ENCODE measurements around the gene PRR35.

The PRR35 gene

DNA sequence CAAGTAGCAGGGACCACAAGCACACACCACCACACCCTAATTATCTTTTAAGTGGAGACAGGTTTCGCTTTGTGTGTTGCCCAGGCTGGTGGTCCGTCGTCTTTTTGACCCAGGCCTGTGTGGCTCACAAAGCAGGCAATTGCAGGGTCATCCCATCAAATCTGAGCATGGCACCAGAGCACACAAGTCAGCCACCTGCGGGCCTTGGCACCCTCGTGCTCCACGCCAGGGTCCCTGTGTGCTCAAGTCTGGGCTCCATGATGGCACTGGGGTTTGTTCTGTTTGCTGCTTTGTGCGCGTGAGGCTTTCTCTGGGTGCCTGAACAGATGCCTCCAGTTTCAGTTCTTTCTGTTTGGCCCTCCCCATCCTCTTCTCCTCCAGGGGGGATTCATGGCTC, 35.1 kb upstream of the PRR35 start:
- Mint-ChIP-seq H3K9me3 (no peaks in the 10 kb centered on the region), H3K27me3 (no peaks in the 10 kb centered on the region), H3K27ac (peak overlapping the region; percentile 100), H3K36me3 (peaks cover 7% of the 10 kb centered on the region), H3K4me3 (peak overlapping the region; percentile 88), H3K4me1 (peaks cover 14% of the 10 kb centered on the region)

- peaks cover 7% of the 10 kb centered on the region for H3K36me3 Mint-ChIP-seq
- H3K4me3 Mint-ChIP-seq = peak overlapping the region; percentile 88
- peak overlapping the region; percentile 100 for H3K27ac Mint-ChIP-seq
- H3K27me3 Mint-ChIP-seq = no peaks in the 10 kb centered on the region
- H3K9me3 Mint-ChIP-seq = no peaks in the 10 kb centered on the region
- peaks cover 19% of the 10 kb centered on the region for H3K4me1 Mint-ChIP-seq
These were observed 34.5 kb upstream of the PRR35 start for GRCh38 chr16:525520-526180.

- Mint-ChIP-seq H3K27me3 (no peaks in the 10 kb centered on the region), H3K9me3 (no peaks in the 10 kb centered on the region), H3K4me3 (peak overlapping the region; percentile 88), H3K4me1 (peaks cover 19% of the 10 kb centered on the region), H3K27ac (peak overlapping the region; percentile 100), H3K36me3 (peaks cover 7% of the 10 kb centered on the region)
These were observed 33.8 kb upstream of the PRR35 start for GRCh38 chr16:526181-527014.

DNA sequence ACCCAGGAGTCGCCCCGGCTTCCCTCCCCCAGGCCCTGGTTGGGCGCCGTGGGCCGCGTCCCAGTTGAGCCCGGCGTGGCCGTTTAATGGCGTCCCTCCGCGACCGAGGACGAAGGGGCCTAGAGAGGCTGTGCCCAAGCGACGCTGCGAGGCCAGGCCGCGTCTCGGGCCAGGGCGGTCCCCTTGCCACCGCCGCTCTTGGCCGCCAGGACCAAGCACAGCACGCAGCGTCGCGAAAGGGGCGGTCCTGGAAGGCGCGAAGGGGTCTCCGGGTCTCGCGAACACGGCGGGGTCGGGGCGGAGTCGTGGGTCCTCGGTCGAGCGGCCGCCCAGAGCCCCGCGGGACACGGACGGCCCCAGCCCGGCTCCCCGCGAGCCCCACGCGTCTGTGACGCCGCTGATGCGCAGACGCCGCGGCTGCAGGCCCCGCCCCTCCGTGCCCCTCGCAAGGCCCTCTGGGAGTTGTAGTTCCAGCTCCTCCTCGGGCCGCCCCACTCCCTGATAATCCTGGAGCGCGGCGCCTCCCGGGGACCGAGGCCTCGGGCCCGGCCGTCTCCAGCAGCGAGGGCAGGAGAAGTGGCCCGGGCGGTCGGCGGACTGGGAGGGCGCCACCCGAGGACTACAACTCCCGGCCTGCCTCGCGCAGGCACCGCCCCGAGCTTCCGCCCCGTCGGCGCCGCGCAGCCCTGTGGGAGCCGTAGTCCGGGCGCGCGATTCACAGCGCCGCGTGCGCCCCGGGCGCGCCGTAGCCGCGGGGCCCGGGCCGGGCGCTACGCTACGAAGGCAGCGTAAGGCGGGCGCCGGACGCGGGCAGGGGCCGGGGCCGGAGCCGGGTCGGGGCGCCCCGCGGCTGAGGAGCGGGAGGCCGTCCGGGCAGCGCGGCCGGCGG, 32.9 kb upstream of the PRR35 start, which contains the start of gene CAPN15:
TSS of gene CAPN15 (plus strand) at position 698 of the 889 bp plus-strand sequence. CDS start 19,127 bp downstream, outside the sequence.
- no peaks in the 10 kb centered on the region for H3K27me3 Mint-ChIP-seq
- H3K36me3 Mint-ChIP-seq = peaks cover 7% of the 10 kb centered on the region
- no peaks in the 10 kb centered on the region for H3K9me3 Mint-ChIP-seq
- peak within 1 kb of the TSS; percentile 94 for H3K4me3 Mint-ChIP-seq
- H3K4me1 Mint-ChIP-seq = peaks cover 23% of the 10 kb centered on the region
- peak within 1 kb of the TSS; percentile 93 for H3K27ac Mint-ChIP-seq

DNA sequence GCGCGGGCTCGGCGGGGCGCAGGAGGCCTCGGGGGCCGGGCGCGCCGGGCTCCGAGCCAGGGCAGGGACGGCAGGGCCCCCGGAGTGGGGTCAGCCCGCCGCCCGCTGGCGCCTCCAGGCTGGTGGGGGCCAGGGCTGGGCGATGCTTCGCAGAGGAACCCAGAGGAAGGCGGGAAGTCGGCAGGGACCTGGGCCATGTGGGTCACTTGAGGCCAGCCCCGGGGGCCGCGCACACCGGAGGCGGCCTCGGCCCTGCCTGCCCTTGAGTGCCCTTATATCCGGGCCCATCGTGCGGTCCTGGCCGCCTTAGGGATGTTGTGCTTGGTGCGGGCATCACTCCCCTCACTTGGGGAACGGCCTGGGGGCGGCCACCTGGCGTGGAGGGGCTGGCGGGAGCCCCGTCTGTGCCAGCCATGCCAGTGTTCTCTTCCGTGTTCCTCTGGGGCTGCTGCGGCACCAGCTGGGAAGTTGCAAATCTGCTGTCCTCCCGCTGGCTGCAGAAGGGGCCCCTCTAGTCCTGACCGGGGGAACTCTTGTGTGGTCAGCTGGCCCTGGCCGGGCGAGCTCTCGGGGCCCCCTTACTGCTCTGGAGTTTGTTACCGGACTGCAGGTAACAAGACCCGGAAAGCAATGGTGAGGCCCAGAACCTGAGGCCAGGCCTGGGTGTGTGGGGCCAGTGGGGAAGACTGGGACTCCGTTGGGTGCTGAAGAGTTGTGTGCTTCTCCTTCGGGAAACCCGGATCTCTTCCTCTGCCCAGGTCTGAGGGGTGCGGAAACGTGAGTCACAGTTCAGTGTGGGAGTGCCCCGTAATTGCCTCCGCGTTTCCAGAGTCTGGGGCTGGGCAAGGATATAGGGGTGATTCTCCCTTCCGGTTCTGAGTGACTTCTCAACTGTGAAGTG, 31.8 kb upstream of the PRR35 start:
- Mint-ChIP-seq H3K36me3 (peaks cover 7% of the 10 kb centered on the region), H3K4me1 (peaks cover 23% of the 10 kb centered on the region), H3K9me3 (no peaks in the 10 kb centered on the region), H3K27ac (peak overlapping the region; percentile 77), H3K4me3 (peak overlapping the region; percentile 94), H3K27me3 (no peaks in the 10 kb centered on the region)

GRCh38 chr16:529012-529575, 31.1 kb upstream of the PRR35 start:
- H3K27ac Mint-ChIP-seq = peak overlapping the region; percentile 77
- H3K4me3 Mint-ChIP-seq = peak overlapping the region; percentile 94
- no peaks in the 10 kb centered on the region for H3K9me3 Mint-ChIP-seq
- H3K4me1 Mint-ChIP-seq = peaks cover 23% of the 10 kb centered on the region
- peaks cover 7% of the 10 kb centered on the region for H3K36me3 Mint-ChIP-seq
- no peaks in the 10 kb centered on the region for H3K27me3 Mint-ChIP-seq

DNA sequence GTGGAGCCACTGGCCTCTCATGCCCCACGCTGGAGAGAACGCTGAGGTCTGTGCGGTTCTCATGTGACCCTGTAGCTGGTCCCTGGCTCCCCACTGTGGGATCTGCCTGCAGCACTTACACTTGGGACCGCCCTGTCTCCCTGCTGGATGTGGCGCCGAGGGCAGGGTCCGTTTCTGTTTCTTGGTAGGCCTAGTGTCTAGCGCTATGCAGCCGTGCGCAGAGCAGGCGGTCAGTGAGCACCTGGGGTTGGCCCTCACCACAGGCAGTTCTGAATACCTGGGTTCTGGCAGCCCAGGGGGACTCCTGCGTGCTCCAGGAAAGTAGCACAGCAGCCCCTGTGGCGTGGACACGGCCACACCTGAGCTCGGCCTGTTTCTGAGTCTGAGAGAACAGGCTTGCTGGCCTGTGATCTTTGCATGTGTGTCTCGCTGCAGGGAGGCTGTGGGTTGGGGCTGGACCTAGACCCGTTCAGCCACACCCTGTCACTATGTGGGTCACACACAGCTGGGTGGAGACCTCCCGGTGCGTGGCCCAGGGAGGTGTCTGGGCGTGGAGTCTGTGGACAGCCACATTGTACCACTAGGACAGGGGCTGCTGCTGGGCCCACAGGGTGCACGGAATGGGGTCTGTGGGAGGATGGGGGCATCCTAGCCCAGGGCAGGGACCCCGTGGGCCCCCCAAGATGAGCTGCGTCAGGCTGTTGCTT, 29.9 kb upstream of the PRR35 start:
- Mint-ChIP-seq H3K27ac (peak overlapping the region; percentile 51), H3K4me1 (peaks cover 20% of the 10 kb centered on the region), H3K36me3 (peaks cover 7% of the 10 kb centered on the region), H3K9me3 (no peaks in the 10 kb centered on the region), H3K4me3 (peak overlapping the region; percentile 94), H3K27me3 (no peaks in the 10 kb centered on the region)

- Mint-ChIP-seq H3K27me3 (no peaks in the 10 kb centered on the region), H3K4me1 (peaks cover 13% of the 10 kb centered on the region), H3K9me3 (no peaks in the 10 kb centered on the region), H3K36me3 (peaks cover 2% of the 10 kb centered on the region), H3K4me3 (no peak overlapping the region), H3K27ac (no peak overlapping the region)
These were observed 28.6 kb upstream of the PRR35 start for GRCh38 chr16:531494-532125.

GRCh38 chr16:533391-534123, 26.6 kb upstream of the PRR35 start:
- Mint-ChIP-seq H3K4me3 (no peak overlapping the region), H3K27ac (no peak overlapping the region), H3K36me3 (peaks cover 2% of the 10 kb centered on the region), H3K9me3 (no peaks in the 10 kb centered on the region), H3K27me3 (no peaks in the 10 kb centered on the region), H3K4me1 (peaks cover 13% of the 10 kb centered on the region)

- Mint-ChIP-seq H3K36me3 (no peaks in the 10 kb centered on the region), H3K9me3 (no peaks in the 10 kb centered on the region), H3K4me3 (no peak overlapping the region), H3K27ac (no peak overlapping the region), H3K27me3 (no peaks in the 10 kb centered on the region), H3K4me1 (peaks cover 13% of the 10 kb centered on the region)
These were observed 26.1 kb upstream of the PRR35 start for GRCh38 chr16:534135-534534.

GRCh38 chr16:534856-535445, 25.2 kb upstream of the PRR35 start:
- H3K27ac Mint-ChIP-seq = no peak overlapping the region
- no peaks in the 10 kb centered on the region for H3K9me3 Mint-ChIP-seq
- no peaks in the 10 kb centered on the region for H3K36me3 Mint-ChIP-seq
- no peak overlapping the region for H3K4me3 Mint-ChIP-seq
- H3K27me3 Mint-ChIP-seq = no peaks in the 10 kb centered on the region
- peaks cover 10% of the 10 kb centered on the region for H3K4me1 Mint-ChIP-seq

DNA sequence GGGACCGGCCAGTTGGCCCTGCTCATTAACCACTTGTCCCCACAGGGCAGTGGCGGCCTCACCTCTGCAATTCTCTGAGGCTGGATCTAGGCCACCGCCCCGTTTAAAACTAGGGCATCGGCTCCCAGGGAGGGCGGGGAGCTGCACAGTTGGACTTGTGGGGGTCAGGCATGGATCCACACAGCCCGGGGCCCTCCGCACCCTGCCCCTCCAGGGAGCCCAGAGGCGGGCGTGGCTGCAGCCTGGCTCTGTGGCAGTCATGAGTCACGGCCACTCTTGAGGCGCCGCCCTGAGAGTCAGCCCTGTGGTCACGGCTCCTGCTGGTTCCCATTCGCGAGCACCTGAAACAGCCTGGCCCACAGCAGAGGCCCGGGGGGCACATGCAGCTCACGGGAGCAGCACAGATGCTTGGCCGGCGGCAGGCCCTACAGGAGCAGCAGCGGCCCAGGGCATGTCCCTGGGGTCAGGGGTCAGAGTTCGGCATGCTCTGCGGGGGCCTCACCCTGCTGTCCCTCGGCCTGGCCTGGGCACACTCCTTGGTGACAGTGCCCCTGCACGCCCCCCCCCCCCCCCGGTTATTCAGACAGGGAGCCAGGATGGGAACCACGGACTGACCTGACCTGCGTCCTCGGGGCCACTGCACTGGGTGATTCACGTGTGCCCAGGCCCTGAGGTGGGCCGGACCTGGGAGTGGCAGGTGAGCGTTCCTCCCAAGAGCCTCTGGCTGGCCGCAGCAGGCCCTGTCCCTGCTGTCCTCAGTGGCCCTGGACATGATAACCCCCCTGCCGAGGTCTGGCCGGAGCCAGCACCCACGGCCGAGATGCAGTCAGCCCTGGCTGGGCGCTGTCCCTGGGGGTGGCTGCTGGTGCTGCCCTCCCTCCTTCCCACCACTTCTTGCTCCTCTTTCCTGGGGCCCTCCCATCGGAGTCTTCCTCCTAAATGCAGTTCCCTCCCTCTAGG, 24.5 kb upstream of the PRR35 start:
- H3K4me3 Mint-ChIP-seq = no peak overlapping the region
- H3K4me1 Mint-ChIP-seq = peaks cover 4% of the 10 kb centered on the region
- no peaks in the 10 kb centered on the region for H3K27me3 Mint-ChIP-seq
- no peaks in the 10 kb centered on the region for H3K9me3 Mint-ChIP-seq
- no peak overlapping the region for H3K27ac Mint-ChIP-seq
- no peaks in the 10 kb centered on the region for H3K36me3 Mint-ChIP-seq
